Kidney (tissue), 14 donors: ENCODE measurements around the gene USP28. TPM values are rescaled to one million over a fixed set of nuclear protein-coding genes. Genes with fewer than 3 reads are reported as not detected.

Experiments used
- DNase-seq, 5 donors: peaks; one replicate each; pipeline ENCODE4 v3.0.0-alpha.2; 2013 to 2020
- FAIRE-seq: peaks from 2 replicates; lab custom pipeline; 2012; peaks lifted over from hg19 to GRCh38; lab: Jason Lieb, UNC
- H3K27ac ChIP-seq, 2 donors: one replicate each; pipeline ENCODE4 v1.7.0; 2013; ENCODE audit warnings: low read depth in 2 of 2, low read length in 2 of 2, inconsistent platforms in 1 of 2
- H3K27me3 ChIP-seq: one replicate; pipeline ENCODE4 v1.7.1; 2013; ENCODE audit warnings: low read length, inconsistent platforms; ENCODE audit not compliant: control insufficient read depth, insufficient read depth
- H3K36me3 ChIP-seq, 3 donors: one replicate each; pipeline versions ENCODE4 v1.7.0 to v1.7.1; 2013; ENCODE audit warnings: low read length in 3 of 3, control low read depth in 1 of 3, inconsistent platforms in 1 of 3; ENCODE audit not compliant: insufficient read depth in 3 of 3, control insufficient read depth in 2 of 3
- H3K4me1 ChIP-seq, 3 donors: one replicate each; pipeline versions ENCODE4 v1.7.0 to v1.7.1; 2013; ENCODE audit warnings: low read length in 3 of 3, inconsistent platforms in 1 of 3, low read depth in 1 of 3; ENCODE audit not compliant: control insufficient read depth in 2 of 3, insufficient read depth in 2 of 3
- H3K4me3 ChIP-seq, 3 donors: one replicate each; pipeline versions ENCODE4 v1.7.0 to v1.8.1; 2013; ENCODE audit warnings: low read length in 3 of 3, control low read depth in 1 of 3, inconsistent platforms in 1 of 3
- H3K9ac ChIP-seq, 3 donors: one replicate each; pipeline versions ENCODE4 v1.7.0 to v1.7.1; 2013; ENCODE audit warnings: low read length in 3 of 3, control low read depth in 1 of 3, inconsistent platforms in 1 of 3
- H3K9me3 ChIP-seq, 3 donors: one replicate each; pipeline versions ENCODE4 v1.7.0 to v1.7.1; 2013; ENCODE audit warnings: low read length in 3 of 3, control low read depth in 1 of 3, inconsistent platforms in 1 of 3; ENCODE audit not compliant: control insufficient read depth in 2 of 3, insufficient read depth in 1 of 3
- CTCF ChIP-seq: IDR thresholded peaks from 3 replicates; pipeline ENCODE4 v1.5.1; 2012; ENCODE audit warnings: mild to moderate bottlenecking, moderate library complexity, borderline replicate concordance; ENCODE audit not compliant: insufficient read depth; ENCODE audit errors: extremely low read depth
- intact Hi-C: fragments of 100-400 bp; cut with DNase I; formaldehyde crosslinking; loops from one replicate; pipeline ENCODE4 v1.11.1; 2022
- polyA plus RNA-seq: library from polyadenylated mRNA; stranded (reverse); fragments of 350-450 nt; fragmentation: Illumina TruSeq; extraction: RNeasy Lipid Tissue Mini Kit (QIAGEN cat#74804); gene quantifications from one replicate; pipeline ENCODE4 v1.2.3, GENCODE V29; 2014; ENCODE audit warnings: low read depth, low replicate concordance; ENCODE audit not compliant: insufficient read depth
- total RNA-seq: library from RNA; stranded (reverse); fragmentation: NEBNext Ultra II Directional; extraction: Animal tissue kit (Norgen Biotek cat#: 25700); gene quantifications from one replicate; pipeline ENCODE4 v1.2.1, GENCODE V29; 2021
- donor health status: control.
- donor health status: control.
- donor health status: control.
- donor health status: control.
- donor health status: control.
- donor health status: DM: yes; HTN: yes; CAD: no.
- donor health status: Normal renal cell carcinoma (clear cell type).

Gene USP28
- total and polyA plus RNA-seq, 2 donors from 2014 or later: 5.3 to 19.4 TPM

- no peak overlapping the region for H3K27ac ChIP-seq
- H3K4me3 ChIP-seq: no peak overlapping the region
- H3K36me3 ChIP-seq: peaks cover 0 to 24% (median 7%) of the 10 kb centered on the region in 3 donors
- TF ChIP-seq CTCF: no peak
- no peaks in the 10 kb centered on the region for H3K27me3 ChIP-seq
- intact Hi-C loops: no loop called here
- H3K9ac ChIP-seq: no peak overlapping the region
- FAIRE-seq: no peak
- no peaks in the 10 kb centered on the region for H3K4me1 ChIP-seq
- H3K9me3 ChIP-seq: no peaks in the 10 kb centered on the region
- DNase-seq: peak in 2 of 5 donors; percentile 14 to 24
Observed at GRCh38 chr11:113841691-113842090, 33.7 kb downstream of the USP28 start.

GRCh38 chr11:113840932-113841664 is 34.3 kb downstream of the USP28 start:
- H3K27ac ChIP-seq: no peak overlapping the region
- FAIRE-seq (no peak), DNase-seq (no peak)
- peaks cover 0 to 24% (median 7%) of the 10 kb centered on the region in 3 donors for H3K36me3 ChIP-seq
- intact Hi-C loops: no loop called here
- no peaks in the 10 kb centered on the region for H3K27me3 ChIP-seq
- H3K9ac ChIP-seq: no peak overlapping the region
- no peak overlapping the region for H3K4me3 ChIP-seq
- no peak for TF ChIP-seq CTCF
- no peaks in the 10 kb centered on the region for H3K4me1 ChIP-seq
- no peaks in the 10 kb centered on the region for H3K9me3 ChIP-seq

- Histone ChIP-seq H3K27me3 (no peaks in the 10 kb centered on the region), H3K4me3 (no peak overlapping the region), H3K36me3 (peaks cover 0 to 24% (median 7%) of the 10 kb centered on the region in 3 donors), H3K9me3 (no peaks in the 10 kb centered on the region), H3K4me1 (no peaks in the 10 kb centered on the region), H3K27ac (no peak overlapping the region), H3K9ac (no peak overlapping the region)
- no peak for DNase-seq
- FAIRE-seq: no peak
- intact Hi-C loops: no loop called here
- TF ChIP-seq CTCF: no peak
Observed at GRCh38 chr11:113839842-113840241, 35.5 kb downstream of the USP28 start.
